ENCODE results near the gene DCXR.

GRCh38 chr17:82078433-82078832 is 40.9 kb upstream of the DCXR start:
- no peak for TF ChIP-seq CTCF (conservative IDR thresholded peaks at IDR 0.05; ENCODE audit: low read length)
- TF ChIP-seq EZH2phosphoT487 (IDR thresholded peaks at IDR 0.05; ENCODE audit: borderline replicate concordance, low read depth, low read length), result no peak

Measured in OCI-LY7 (cell line).